ENCODE data around the gene LRP8. TPM values are rescaled to one million over a fixed set of nuclear protein-coding genes. Genes with fewer than 3 reads are reported as not detected.

Gene LRP8
- total RNA-seq, 4 donors from 2014 or later: 4.5 to 33.8 (median 5.0) TPM

GRCh38 chr1:53349968-53350852, 22.3 kb upstream of the LRP8 start:
- Histone ChIP-seq H3K36me3 (no peaks in the 10 kb centered on the region), H3K9me3 (no peaks in the 10 kb centered on the region), H3K27ac (no peak overlapping the region), H3K27me3 (no peaks in the 10 kb centered on the region), H3K4me1 (no peaks in the 10 kb centered on the region), H3K4me3 (no peak overlapping the region)
- peak in 2 of 3 donors; percentile 25 to 32 for DNase-seq
- TF ChIP-seq POLR2A (IDR thresholded peaks at IDR 0.05): no peak
- TF ChIP-seq CTCF (IDR thresholded peaks at IDR 0.05): no peak

GRCh38 chr1:53349369-53349835, 21.5 kb upstream of the LRP8 start:
- Histone ChIP-seq H3K4me3 (no peak overlapping the region), H3K4me1 (no peaks in the 10 kb centered on the region), H3K27ac (no peak overlapping the region), H3K27me3 (no peaks in the 10 kb centered on the region), H3K9me3 (no peaks in the 10 kb centered on the region), H3K36me3 (no peaks in the 10 kb centered on the region)
- DNase-seq: peak in 1 of 3 donors; percentile 19
- TF ChIP-seq POLR2A (IDR thresholded peaks at IDR 0.05): no peak
- TF ChIP-seq CTCF (IDR thresholded peaks at IDR 0.05): no peak

DNA sequence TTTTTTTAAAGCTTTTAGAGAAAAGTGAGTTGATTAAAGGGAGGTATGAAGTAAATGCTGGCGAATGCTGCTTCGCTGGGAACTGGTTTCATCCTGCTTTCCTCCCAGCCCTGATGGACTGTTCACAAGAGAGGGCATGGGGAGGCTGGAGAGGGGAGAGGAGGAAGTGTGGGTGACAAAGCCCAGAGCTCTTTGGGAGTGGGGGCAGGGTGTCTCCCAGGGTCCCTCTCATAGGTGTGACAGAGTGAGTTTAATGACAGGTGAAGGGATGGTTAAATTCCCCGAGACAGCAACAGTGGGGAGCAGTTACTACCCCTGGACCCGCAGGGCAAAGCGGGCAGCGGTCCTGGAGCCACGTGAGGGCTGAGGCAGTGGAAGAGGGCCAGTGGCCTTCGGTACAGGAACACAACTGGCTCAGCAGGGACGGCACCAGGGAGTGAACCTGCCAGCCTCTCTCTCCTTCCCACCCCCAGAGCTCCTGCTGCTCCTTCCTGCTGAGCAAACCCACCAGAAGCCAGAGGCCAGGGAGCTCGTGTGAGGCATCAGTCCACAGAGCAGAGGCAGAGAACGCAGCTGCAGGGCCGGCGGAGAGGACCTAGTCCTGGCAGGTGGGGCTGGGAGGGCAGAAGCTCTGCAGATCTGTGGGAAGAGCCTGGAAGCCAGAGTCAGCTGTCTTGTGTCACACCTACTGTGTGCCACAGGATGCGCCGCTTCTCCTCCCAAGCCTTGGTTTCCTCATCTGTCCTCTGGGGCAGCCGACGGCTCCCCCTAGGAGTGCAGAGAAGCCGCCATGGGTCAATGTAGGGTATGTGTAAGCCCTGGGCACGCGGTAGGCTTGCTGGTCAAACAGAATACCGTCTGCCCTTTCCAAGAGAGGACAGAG, 20.9 kb upstream of the LRP8 start:
- DNase-seq: peak in 2 of 3 donors; percentile 25 to 31

GRCh38 chr1:53346814-53347176, 18.9 kb upstream of the LRP8 start:
- no peaks in the 10 kb centered on the region for H3K36me3 ChIP-seq
- H3K27ac ChIP-seq: no peak overlapping the region
- no peak overlapping the region for H3K4me3 ChIP-seq
- no peak for TF ChIP-seq CTCF (IDR thresholded peaks at IDR 0.05)
- no peak for TF ChIP-seq POLR2A (IDR thresholded peaks at IDR 0.05)
- H3K27me3 ChIP-seq: no peaks in the 10 kb centered on the region
- no peaks in the 10 kb centered on the region for H3K4me1 ChIP-seq
- DNase-seq: peak in 2 of 3 donors; percentile 21 to 28
- H3K9me3 ChIP-seq: no peaks in the 10 kb centered on the region

More for the DNA sequence above, 20.9 kb upstream of the LRP8 start:
- Histone ChIP-seq H3K27ac (no peak overlapping the region), H3K9me3 (no peaks in the 10 kb centered on the region), H3K27me3 (no peaks in the 10 kb centered on the region), H3K36me3 (no peaks in the 10 kb centered on the region), H3K4me1 (no peaks in the 10 kb centered on the region), H3K4me3 (no peak overlapping the region)
- TF ChIP-seq CTCF (IDR thresholded peaks at IDR 0.05) (no peak), POLR2A (IDR thresholded peaks at IDR 0.05) (no peak)

GRCh38 chr1:53345996-53346813, 18.3 kb upstream of the LRP8 start:
- Histone ChIP-seq H3K9me3 (no peaks in the 10 kb centered on the region), H3K4me3 (no peak overlapping the region), H3K27me3 (no peaks in the 10 kb centered on the region), H3K4me1 (no peaks in the 10 kb centered on the region), H3K27ac (no peak overlapping the region), H3K36me3 (no peaks in the 10 kb centered on the region)
- TF ChIP-seq CTCF (IDR thresholded peaks at IDR 0.05) (no peak), POLR2A (IDR thresholded peaks at IDR 0.05) (no peak)
- DNase-seq: peak in 2 of 3 donors; percentile 28 to 34
